Erythroblast (primary cell): ENCODE measurements around the gene TRMT2B.

Experiments used
- GATA1 ChIP-seq: IDR thresholded peaks from 2 replicates; pipeline ENCODE4 v1.6.1; 2011; ENCODE audit warnings: low read depth, mild to moderate bottlenecking, control low read depth, low read length, moderate library complexity
- POLR2A ChIP-seq: IDR thresholded peaks from 2 replicates; pipeline ENCODE4 v1.6.1; 2011; ENCODE audit warnings: mild to moderate bottlenecking, low read length

- TF ChIP-seq POLR2A (no peak), GATA1 (no peak)
Measured at GRCh38 chrX:100964362-100964761, 87.5 kb downstream of the TRMT2B start.
